K562 (cell line): ENCODE results near the gene NAPA. TPM values are rescaled to one million over a fixed set of nuclear protein-coding genes. Genes with fewer than 3 reads are reported as not detected.

Source experiments
- BCLAF1 ChIP-seq, 2 experiments: fragments of 450-650 bp in 1 of 2; IDR thresholded peaks; 2 replicates each; pipeline ENCODE4 v1.6.1; 2011 to 2017; ENCODE audit warnings: low read depth in 2 of 2, antibody characterized with exemption in 1 of 2, borderline replicate concordance in 1 of 2, low read length in 1 of 2, mild to moderate bottlenecking in 1 of 2, mixed read lengths in 1 of 2; ENCODE audit not compliant: control insufficient read depth in 1 of 2
- CHD1 ChIP-seq: fragments of 200-600 bp; sonication (generic); IDR thresholded peaks from one replicate; pipeline ENCODE4 v1.6.1; 2012; ENCODE audit warnings: mild to moderate bottlenecking, moderate library complexity, low read length, inconsistent platforms
- CREB3L1 ChIP-seq: fragments of 450-650 bp; IDR thresholded peaks from 2 replicates; pipeline ENCODE4 v1.6.1; 2014; ENCODE audit warnings: low read depth, mild to moderate bottlenecking, moderate library complexity, borderline replicate concordance
- HDAC8 ChIP-seq: fragments of 450-650 bp; IDR thresholded peaks from 2 replicates; pipeline ENCODE4 v1.6.1; 2016; ENCODE audit warnings: mild to moderate bottlenecking, missing genetic modification characterization, moderate library complexity, missing compliant biosample characterization
- ID3 ChIP-seq, 2 experiments: fragments of 250-450 bp in 1 of 2; fragments of 450-650 bp in 1 of 2; sonication (Bioruptor Pico) in 1 of 2; IDR thresholded peaks; 2 replicates each; pipeline versions ENCODE4 v1.6.1 to v1.8.0; 2016 to 2021; ENCODE audit warnings: mild to moderate bottlenecking in 2 of 2, moderate library complexity in 2 of 2, missing compliant biosample characterization in 1 of 2, missing genetic modification characterization in 1 of 2
- NFXL1 ChIP-seq: fragments of 450-650 bp; formaldehyde crosslinking; IDR thresholded peaks from 2 replicates; pipeline ENCODE4 v1.4.0; 2021; ENCODE audit warnings: mild to moderate bottlenecking
- NONO ChIP-seq, 2 experiments: fragments of 200-400 bp in 1 of 2; fragments of 450-650 bp in 1 of 2; formaldehyde crosslinking in 1 of 2; IDR thresholded peaks; 2 replicates each; pipeline ENCODE4 v1.6.1; 2017; ENCODE audit warnings: low read depth in 2 of 2, mild to moderate bottlenecking in 2 of 2, moderate library complexity in 2 of 2, low read length in 1 of 2
- NR4A1 ChIP-seq, 2 experiments: fragments of 250-450 bp in 1 of 2; fragments of 450-650 bp in 1 of 2; sonication (Bioruptor Pico) in 1 of 2; IDR thresholded peaks; 2 replicates each; pipeline versions ENCODE4 v1.4.0 to v1.6.1; 2016 to 2020; ENCODE audit warnings: mild to moderate bottlenecking in 2 of 2, missing compliant biosample characterization in 1 of 2, missing genetic modification characterization in 1 of 2, moderate library complexity in 1 of 2
- PRMT5 ChIP-seq: sonication (generic); formaldehyde crosslinking; IDR thresholded peaks from 2 replicates; pipeline ENCODE4 v1.5.0; 2020; ENCODE audit warnings: missing genetic modification reagents
- SIRT6 ChIP-seq: IDR thresholded peaks from one replicate; pipeline ENCODE4 v1.6.1; 2012; ENCODE audit warnings: low read depth, mild to moderate bottlenecking, control low read depth, inconsistent platforms, low read length, moderate library complexity
- SNIP1 ChIP-seq: fragments of 450-650 bp; IDR thresholded peaks from 2 replicates; pipeline ENCODE4 v1.7.1; 2017; ENCODE audit warnings: low read depth, mild to moderate bottlenecking
- THAP7 ChIP-seq: fragments of 250-450 bp; sonication (Bioruptor Pico); IDR thresholded peaks from 2 replicates; pipeline ENCODE4 v1.5.0; 2021
- ZNF277 ChIP-seq: fragments of 250-450 bp; sonication (Bioruptor Pico); IDR thresholded peaks from 2 replicates; pipeline ENCODE4 v1.8.0; 2022; ENCODE audit warnings: inconsistent platforms, mild to moderate bottlenecking, moderate library complexity, borderline replicate concordance
- ZNF512 ChIP-seq: IDR thresholded peaks from 2 replicates; pipeline ENCODE4 v1.6.1; 2016; ENCODE audit warnings: missing genetic modification characterization, missing compliant biosample characterization
- ZNF699 ChIP-seq: fragments of 250-450 bp; sonication (Bioruptor Pico); IDR thresholded peaks from 2 replicates; pipeline ENCODE4 v1.8.0; 2021; ENCODE audit warnings: mild to moderate bottlenecking, moderate library complexity; ENCODE audit not compliant: insufficient replicate concordance
- polyA plus RNA-seq, 8 experiments: library from polyadenylated mRNA; depleted of rRNA in 4 of 8; stranded (reverse) in 5 of 8; unstranded in 3 of 8; fragments of >200 nt; fragmentation: Nextera tagmentation in 2 of 8; fragmentation: Illumina TruSeq in 1 of 8; extraction: Ambion mirVana in 2 of 8; extraction: Trizol in 1 of 8; gene quantifications; 2 replicates each; pipeline versions ENCODE4 v1.2.1 to v1.2.3, GENCODE V29; 2011 to 2014; ENCODE audit warnings: inconsistent platforms in 1 of 8, missing spikeins in 1 of 8
- total RNA-seq, 7 experiments: library from RNA; depleted of rRNA in 6 of 7; stranded (reverse); fragments of >200 nt in 6 of 7; fragmentation: Illumina TruSeq in 2 of 7; extraction: Trizol in 2 of 7; gene quantifications; 2 replicates each; pipeline versions ENCODE4 v1.2.1 to v1.2.3, GENCODE V29; 2011 to 2021; ENCODE audit warnings: low replicate concordance in 1 of 7

NAPA gene
- total and polyA plus RNA-seq, 9 of the 15 experiments (the other 6 are each of a cell fraction or from before 2014, with no cell fraction given) = 5.4 to 98.6 (median 77.5) TPM

GRCh38 chr19:47483800-47484690 is 30.8 kb downstream of the NAPA start, which contains the start of gene KPTN (continued):
- peak; percentile 69; the same call in 1 of the 2 replicates for TF ChIP-seq CREB3L1
- no peak for TF ChIP-seq ID3 (CRISPR knock-in tag; IDR thresholded peaks at IDR 0.05)
- TF ChIP-seq ID3 (tag; IDR thresholded peaks at IDR 0.05) = no peak; the same call in 1 of the 2 replicates
- TF ChIP-seq BCLAF1 (IDR thresholded peaks at IDR 0.05; ENCODE audit: borderline replicate concordance in 1 of 2, control insufficient read depth in 1 of 2, low read depth in 2 of 2, low read length in 1 of 2) = no peak
- TF ChIP-seq HDAC8 = no peak
- no peak for TF ChIP-seq PRMT5 (CRISPR knock-in tag)
- no peak for TF ChIP-seq ZNF699 (CRISPR knock-in tag)
- TF ChIP-seq SIRT6 = no peak
- no peak for TF ChIP-seq ZNF277 (CRISPR knock-in tag)
- no peak for TF ChIP-seq NFXL1
- TF ChIP-seq THAP7 (CRISPR knock-in tag) = no peak
- no peak for TF ChIP-seq SNIP1
- TF ChIP-seq NONO (IDR thresholded peaks at IDR 0.05; ENCODE audit: low read depth in 2 of 2, low read length in 1 of 2) = peak; percentile 38 to 48; a peak in 1 of 4 replicates
- TF ChIP-seq CHD1 = no peak
- TF ChIP-seq NR4A1 (CRISPR knock-in tag; IDR thresholded peaks at IDR 0.05) = no peak
- no peak for TF ChIP-seq NR4A1 (tag; IDR thresholded peaks at IDR 0.05)
- no peak for TF ChIP-seq ZNF512 (tag)
